HL-60 (cell line): ENCODE measurements around the gene SLC35A3.

Experiments used
- DNase-seq, 2 experiments: peaks; one replicate each; pipeline ENCODE4 v3.0.0-alpha.2; 2010 to 2020; ENCODE audit warnings: low read depth in 1 of 2, low spot score in 1 of 2
- H3K27ac ChIP-seq: fragments of 250-450 bp; sonication (Bioruptor Pico); replicated peaks from 2 replicates; pipeline ENCODE4 v1.5.1; 2020; ENCODE audit warnings: mild to moderate bottlenecking, moderate library complexity
- H3K27me3 ChIP-seq: fragments of 250-450 bp; sonication (Bioruptor Pico); 2 replicates; pipeline ENCODE4 v1.5.1; 2021; ENCODE audit warnings: mild to moderate bottlenecking, moderate library complexity; ENCODE audit not compliant: insufficient read depth, poor library complexity, severe bottlenecking
- H3K4me3 ChIP-seq: replicated peaks from 2 replicates; pipeline ENCODE4 v1.5.1; 2011; ENCODE audit warnings: mild to moderate bottlenecking, control low read depth, low read length; ENCODE audit not compliant: insufficient read depth
- GABPA ChIP-seq: IDR thresholded peaks from 2 replicates; pipeline ENCODE4 v1.6.1; 2012; ENCODE audit warnings: low read depth
- POLR2AphosphoS5 ChIP-seq: IDR thresholded peaks from 2 replicates; pipeline ENCODE4 v1.6.1; 2012; ENCODE audit warnings: low read depth
- SPI1 ChIP-seq: IDR thresholded peaks from 2 replicates; pipeline ENCODE4 v1.6.1; 2012; ENCODE audit warnings: low read depth, mild to moderate bottlenecking, borderline replicate concordance
- TF ChIP-seq, protein P1 (sequence below): IDR thresholded peaks from 2 replicates; pipeline ENCODE4 v1.6.1; 2012; ENCODE audit warnings: low read depth; ENCODE audit not compliant: insufficient replicate concordance
- TF ChIP-seq, protein P2 (sequence below): IDR thresholded peaks from one replicate; pipeline ENCODE4 v1.5.1; 2011; ENCODE audit warnings: low read length, control low read depth, inconsistent platforms; ENCODE audit not compliant: insufficient read depth

The SLC35A3 gene

GRCh38 chr1:100065183-100065968 is 95.6 kb downstream of the SLC35A3 start:
- no peak for TF ChIP-seq GABPA
- Histone ChIP-seq H3K27me3 (no peaks in the 10 kb centered on the region), H3K27ac (no peak overlapping the region; the same call in 1 of the 2 replicates), H3K4me3 (no peak overlapping the region)
- DNase-seq, result no peak

GRCh38 chr1:100065969-100066227 is 96.1 kb downstream of the SLC35A3 start:
- Histone ChIP-seq H3K27me3 (no peaks in the 10 kb centered on the region), H3K27ac (no peak overlapping the region; the same call in 1 of the 2 replicates), H3K4me3 (no peak overlapping the region)
- TF ChIP-seq SPI1 (no peak), POLR2AphosphoS5 (no peak), GABPA (no peak)
- TF ChIP-seq, protein P1, sequence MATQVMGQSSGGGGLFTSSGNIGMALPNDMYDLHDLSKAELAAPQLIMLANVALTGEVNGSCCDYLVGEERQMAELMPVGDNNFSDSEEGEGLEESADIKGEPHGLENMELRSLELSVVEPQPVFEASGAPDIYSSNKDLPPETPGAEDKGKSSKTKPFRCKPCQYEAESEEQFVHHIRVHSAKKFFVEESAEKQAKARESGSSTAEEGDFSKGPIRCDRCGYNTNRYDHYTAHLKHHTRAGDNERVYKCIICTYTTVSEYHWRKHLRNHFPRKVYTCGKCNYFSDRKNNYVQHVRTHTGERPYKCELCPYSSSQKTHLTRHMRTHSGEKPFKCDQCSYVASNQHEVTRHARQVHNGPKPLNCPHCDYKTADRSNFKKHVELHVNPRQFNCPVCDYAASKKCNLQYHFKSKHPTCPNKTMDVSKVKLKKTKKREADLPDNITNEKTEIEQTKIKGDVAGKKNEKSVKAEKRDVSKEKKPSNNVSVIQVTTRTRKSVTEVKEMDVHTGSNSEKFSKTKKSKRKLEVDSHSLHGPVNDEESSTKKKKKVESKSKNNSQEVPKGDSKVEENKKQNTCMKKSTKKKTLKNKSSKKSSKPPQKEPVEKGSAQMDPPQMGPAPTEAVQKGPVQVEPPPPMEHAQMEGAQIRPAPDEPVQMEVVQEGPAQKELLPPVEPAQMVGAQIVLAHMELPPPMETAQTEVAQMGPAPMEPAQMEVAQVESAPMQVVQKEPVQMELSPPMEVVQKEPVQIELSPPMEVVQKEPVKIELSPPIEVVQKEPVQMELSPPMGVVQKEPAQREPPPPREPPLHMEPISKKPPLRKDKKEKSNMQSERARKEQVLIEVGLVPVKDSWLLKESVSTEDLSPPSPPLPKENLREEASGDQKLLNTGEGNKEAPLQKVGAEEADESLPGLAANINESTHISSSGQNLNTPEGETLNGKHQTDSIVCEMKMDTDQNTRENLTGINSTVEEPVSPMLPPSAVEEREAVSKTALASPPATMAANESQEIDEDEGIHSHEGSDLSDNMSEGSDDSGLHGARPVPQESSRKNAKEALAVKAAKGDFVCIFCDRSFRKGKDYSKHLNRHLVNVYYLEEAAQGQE, result no peak
- TF ChIP-seq, protein P2, sequence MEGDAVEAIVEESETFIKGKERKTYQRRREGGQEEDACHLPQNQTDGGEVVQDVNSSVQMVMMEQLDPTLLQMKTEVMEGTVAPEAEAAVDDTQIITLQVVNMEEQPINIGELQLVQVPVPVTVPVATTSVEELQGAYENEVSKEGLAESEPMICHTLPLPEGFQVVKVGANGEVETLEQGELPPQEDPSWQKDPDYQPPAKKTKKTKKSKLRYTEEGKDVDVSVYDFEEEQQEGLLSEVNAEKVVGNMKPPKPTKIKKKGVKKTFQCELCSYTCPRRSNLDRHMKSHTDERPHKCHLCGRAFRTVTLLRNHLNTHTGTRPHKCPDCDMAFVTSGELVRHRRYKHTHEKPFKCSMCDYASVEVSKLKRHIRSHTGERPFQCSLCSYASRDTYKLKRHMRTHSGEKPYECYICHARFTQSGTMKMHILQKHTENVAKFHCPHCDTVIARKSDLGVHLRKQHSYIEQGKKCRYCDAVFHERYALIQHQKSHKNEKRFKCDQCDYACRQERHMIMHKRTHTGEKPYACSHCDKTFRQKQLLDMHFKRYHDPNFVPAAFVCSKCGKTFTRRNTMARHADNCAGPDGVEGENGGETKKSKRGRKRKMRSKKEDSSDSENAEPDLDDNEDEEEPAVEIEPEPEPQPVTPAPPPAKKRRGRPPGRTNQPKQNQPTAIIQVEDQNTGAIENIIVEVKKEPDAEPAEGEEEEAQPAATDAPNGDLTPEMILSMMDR, result no peak
- DNase-seq, result no peak

DNA sequence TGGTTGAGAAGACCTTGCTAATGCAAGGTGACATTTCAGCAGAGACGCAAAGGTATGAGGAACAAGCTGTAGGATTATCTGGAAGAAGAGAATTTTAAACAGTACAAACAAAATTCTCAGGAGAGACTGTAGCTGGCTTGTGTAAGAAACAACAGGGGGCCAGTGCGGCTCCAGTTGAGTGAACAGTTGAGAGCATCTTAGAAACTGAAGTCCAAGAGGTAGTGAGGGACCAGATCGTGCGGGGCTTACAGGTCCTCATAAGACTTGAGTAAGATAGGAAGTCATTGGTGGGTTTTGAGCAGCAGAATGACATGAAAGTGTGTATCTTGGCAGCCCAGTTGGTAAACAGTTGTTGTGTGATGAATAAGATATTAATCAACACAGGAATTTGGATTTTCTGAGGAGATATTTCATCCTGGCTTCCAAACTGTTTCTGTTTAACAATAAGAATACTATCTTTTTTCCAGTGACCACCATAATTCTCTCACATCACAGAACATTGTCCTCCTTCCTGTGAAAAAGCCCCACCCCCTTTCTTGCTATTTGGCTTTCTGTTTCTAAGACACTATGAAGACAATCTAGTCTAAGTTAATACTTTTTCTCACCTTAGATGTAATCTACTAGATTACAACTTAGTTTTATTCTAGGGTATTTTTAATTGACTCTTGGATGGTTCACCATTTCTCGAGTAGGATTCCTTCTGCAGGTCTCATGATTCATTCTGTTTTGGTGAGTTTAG is 100.6 kb downstream of the SLC35A3 start:
- TF ChIP-seq GABPA (no peak), POLR2AphosphoS5 (no peak)
- no peaks in the 10 kb centered on the region for H3K27me3 ChIP-seq
- no peak overlapping the region for H3K4me3 ChIP-seq
- DNase-seq, result no peak
- H3K27ac ChIP-seq, result no peak overlapping the region

DNA sequence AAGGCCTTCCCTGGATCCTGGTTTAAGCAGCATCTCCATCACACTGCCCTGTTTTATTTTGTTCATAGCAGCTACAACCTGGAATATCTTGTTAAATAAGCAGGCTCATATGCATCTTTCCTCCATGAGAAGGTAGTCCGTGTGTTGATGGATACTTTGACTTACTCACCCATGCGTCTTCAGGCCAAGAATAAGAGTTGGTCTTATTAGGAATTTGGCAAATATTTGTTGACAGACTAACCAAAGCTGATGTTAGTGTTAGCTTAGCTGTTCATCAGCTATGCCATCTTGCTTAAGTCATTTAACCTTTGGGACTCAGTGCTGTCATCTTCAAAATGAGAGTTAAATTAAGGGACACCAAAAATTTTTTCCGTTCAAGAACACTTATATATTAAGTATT is 103.7 kb downstream of the SLC35A3 start:
- Histone ChIP-seq H3K27ac (no peak overlapping the region), H3K27me3 (no peaks in the 10 kb centered on the region), H3K4me3 (no peak overlapping the region)
- DNase-seq, result no peak
- TF ChIP-seq, protein P1, result no peak
- TF ChIP-seq GABPA, result no peak
- TF ChIP-seq, protein P2, result no peak
- no peak for TF ChIP-seq POLR2AphosphoS5
- no peak for TF ChIP-seq SPI1
